Adrenal gland (tissue), 12 donors: ENCODE results near the gene PRICKLE4. TPM values are rescaled to one million over a fixed set of nuclear protein-coding genes. Genes with fewer than 3 reads are reported as not detected.

Experiments
- DNase-seq, 7 donors: peaks; one replicate each; pipeline ENCODE4 v3.0.0-alpha.2; 2019 to 2020
- H3K27ac ChIP-seq, 5 donors: fragments of 200-600 bp; sonication (generic) in 4 of 5; 1 replicate in 3 of 5; 2 replicates in 2 of 5; pipeline versions ENCODE4 v1.5.1 to v1.8.0; 2016 to 2020; ENCODE audit warnings: mild to moderate bottlenecking in 1 of 5
- H3K27me3 ChIP-seq: fragments of 200-600 bp; 2 replicates; pipeline ENCODE4 v1.8.0; 2021
- H3K36me3 ChIP-seq, 2 donors: fragments of 200-600 bp; replicated peaks in 1 of 2; 1 replicate in 1 of 2; 2 replicates in 1 of 2; pipeline versions ENCODE4 v1.5.1 to v1.8.0; 2018 to 2022
- H3K4me1 ChIP-seq, 2 donors: fragments of 200-600 bp; replicated peaks in 1 of 2; 1 replicate in 1 of 2; 2 replicates in 1 of 2; pipeline versions ENCODE4 v1.5.1 to v1.8.0; 2018 to 2021
- H3K4me3 ChIP-seq, 4 donors: fragments of 200-600 bp; sonication (generic) in 3 of 4; one replicate each; pipeline ENCODE4 v1.5.1; 2016 to 2018
- H3K9me3 ChIP-seq, 3 donors: fragments of 200-600 bp; sonication (generic) in 1 of 3; replicated peaks in 1 of 3; 1 replicate in 2 of 3; 2 replicates in 1 of 3; pipeline versions ENCODE4 v1.5.1 to v1.8.0; 2016 to 2021
- CTCF ChIP-seq, 6 experiments: fragments of 450-650 bp in 4 of 6; fragments of 200-600 bp in 2 of 6; sonication (generic) in 1 of 6; IDR thresholded peaks; 1 replicate in 5 of 6; 2 replicates in 1 of 6; pipeline versions ENCODE4 v1.5.1 to v1.8.0; 2016 to 2021; ENCODE audit warnings: antibody characterized with exemption in 6 of 6, mild to moderate bottlenecking in 2 of 6, moderate library complexity in 1 of 6
- POLR2A ChIP-seq, 2 donors: fragments of 450-650 bp; IDR thresholded peaks; one replicate each; pipeline ENCODE4 v1.6.1; 2017; ENCODE audit warnings: antibody characterized with exemption in 2 of 2, mild to moderate bottlenecking in 2 of 2, moderate library complexity in 1 of 2
- WGBS, 4 donors: extraction: QIAGEN DNeasy Blood & Tissue Kit in 2 of 4; methylation state at CpG; one replicate each; pipeline versions ENCODE4 v1.1.5 to v1.1.7; 2013 to 2017; 5-methylcytosine and 5-hydroxymethylcytosine counted together
- intact Hi-C, 2 donors: fragments of 100-400 bp; cut with DNase I; formaldehyde crosslinking; loops; one replicate each; pipeline versions ENCODE4 v1.14.1 to v1.15.0; 2022 to 2023
- polyA plus RNA-seq, 3 donors: library from polyadenylated mRNA; stranded (reverse); fragments of 200-250 nt in 2 of 3; fragments of 350-450 nt in 1 of 3; fragmentation: Illumina TruSeq in 1 of 3; extraction: RNeasy Lipid Tissue Mini Kit (QIAGEN cat#74804) in 1 of 3; gene quantifications; one replicate each; pipeline ENCODE4 v1.2.3, GENCODE V29; 2013 to 2014
- total RNA-seq, 9 donors: library from RNA; depleted of rRNA in 4 of 9; stranded (reverse); fragments of >200 nt in 4 of 9; fragments of 120-200 nt in 1 of 9; fragmentation: NEBNext Ultra II Directional in 1 of 9; extraction: Animal tissue kit (Norgen Biotek cat#: 25700) in 1 of 9; gene quantifications; one replicate each; pipeline versions ENCODE4 v1.1.0 to v1.2.4, GENCODE V29; 2013 to 2023
- donor health status: healthy with polysubstance abuse.
- donor health status: Bipolar disorder and iron deficiency.
- donor health status: DM: yes; HTN: yes; CAD: no.
- donor health status: DM: no; HTN: no; CAD: no.
- donor health status: DM: no; HTN: no; CAD: no.
- donor health status: DM: yes; HTN: yes; CAD: no.

Gene PRICKLE4
- total and polyA plus RNA-seq, 12 donors = 0.28 to 7.1 (median 3.8) TPM; not detected in 2

DNA sequence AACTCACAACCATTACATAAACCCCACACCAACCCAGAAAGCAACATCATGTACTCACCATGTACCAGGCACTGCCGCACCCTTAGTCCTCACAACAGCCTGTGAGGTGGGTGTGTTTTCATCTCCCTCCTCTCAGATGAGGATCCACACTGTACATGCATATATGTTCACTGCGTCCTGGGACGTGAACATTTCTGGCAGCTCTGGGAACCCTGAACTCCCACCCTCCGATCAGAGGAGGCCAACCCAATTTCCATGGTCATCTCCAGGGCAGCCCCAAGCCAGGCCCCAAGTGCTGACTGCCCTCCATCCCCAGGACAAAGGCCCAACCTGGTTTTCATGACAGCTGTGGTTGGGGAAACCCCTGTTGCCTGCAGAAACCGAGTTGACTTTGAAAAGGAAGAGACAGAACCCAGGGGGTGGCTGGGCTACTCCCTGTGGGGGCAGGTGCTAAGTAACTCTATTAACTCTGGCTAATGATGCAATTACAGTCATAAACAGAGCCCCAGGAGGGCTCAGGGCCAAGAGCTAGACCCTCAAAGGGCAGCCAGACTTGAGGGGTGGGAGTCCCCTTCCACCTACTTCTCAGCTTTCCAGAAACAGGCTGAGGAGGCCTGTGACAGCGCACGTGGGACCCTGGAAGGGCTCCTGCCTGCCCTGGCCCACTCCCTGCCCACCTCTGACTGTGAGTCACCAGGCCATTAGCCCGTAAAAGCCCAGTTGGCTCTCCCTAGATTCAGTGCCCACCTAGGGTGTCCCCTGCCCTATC, 47.8 kb upstream of the PRICKLE4 start:
- Histone ChIP-seq H3K9me3 (no peaks in the 10 kb centered on the region), H3K4me3 (no peak overlapping the region), H3K4me1 (peaks cover 10 to 39% of the 10 kb centered on the region in 2 donors), H3K27me3 (no peaks in the 10 kb centered on the region), H3K27ac (peak overlapping the region in 4 of 5 donors; percentile 85 to 94 (median 91)), H3K36me3 (no peaks in the 10 kb centered on the region)
- intact Hi-C loops = no loop called here
- 73 to 81% (median 75%) methylated on average over 5 to 8 of the region's 8 CpGs for WGBS, 4 donors
- TF ChIP-seq CTCF (IDR thresholded peaks at IDR 0.05) (no peak), POLR2A (IDR thresholded peaks at IDR 0.05) (no peak)
- DNase-seq = peak in 1 of 7 donors; percentile 13

DNA sequence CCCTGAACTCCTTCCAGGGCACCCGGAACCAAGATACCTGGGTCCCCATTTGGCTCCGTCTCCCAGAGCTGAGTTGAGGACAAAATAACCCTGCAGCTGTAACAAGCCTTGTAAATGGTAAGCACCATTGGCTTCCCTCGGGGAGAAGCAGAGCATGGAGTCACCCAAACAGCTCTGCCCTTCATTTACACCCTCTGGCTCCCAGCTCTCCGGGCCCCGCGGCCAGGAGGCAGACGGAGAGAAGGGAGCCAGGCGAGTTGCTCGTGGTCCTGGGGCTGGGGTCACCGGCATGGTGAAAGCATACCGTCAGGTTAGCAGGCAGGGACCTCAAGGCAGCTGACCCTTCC, 47.2 kb upstream of the PRICKLE4 start:
- no peak for DNase-seq
- intact Hi-C loops = no loop called here
- WGBS, 4 donors = 45 to 70% (median 67%) methylated on average over 2 to 11 of the region's 11 CpGs
- peaks cover 10 to 39% of the 10 kb centered on the region in 2 donors for H3K4me1 ChIP-seq
- TF ChIP-seq CTCF (IDR thresholded peaks at IDR 0.05) = no peak
- TF ChIP-seq POLR2A (IDR thresholded peaks at IDR 0.05) = no peak
- no peaks in the 10 kb centered on the region for H3K9me3 ChIP-seq
- H3K36me3 ChIP-seq = no peaks in the 10 kb centered on the region
- peak overlapping the region in 1 of 4 donors; percentile 75 for H3K4me3 ChIP-seq
- H3K27me3 ChIP-seq = no peaks in the 10 kb centered on the region
- peak overlapping the region in 4 of 5 donors; percentile 85 to 94 (median 91) for H3K27ac ChIP-seq

DNA sequence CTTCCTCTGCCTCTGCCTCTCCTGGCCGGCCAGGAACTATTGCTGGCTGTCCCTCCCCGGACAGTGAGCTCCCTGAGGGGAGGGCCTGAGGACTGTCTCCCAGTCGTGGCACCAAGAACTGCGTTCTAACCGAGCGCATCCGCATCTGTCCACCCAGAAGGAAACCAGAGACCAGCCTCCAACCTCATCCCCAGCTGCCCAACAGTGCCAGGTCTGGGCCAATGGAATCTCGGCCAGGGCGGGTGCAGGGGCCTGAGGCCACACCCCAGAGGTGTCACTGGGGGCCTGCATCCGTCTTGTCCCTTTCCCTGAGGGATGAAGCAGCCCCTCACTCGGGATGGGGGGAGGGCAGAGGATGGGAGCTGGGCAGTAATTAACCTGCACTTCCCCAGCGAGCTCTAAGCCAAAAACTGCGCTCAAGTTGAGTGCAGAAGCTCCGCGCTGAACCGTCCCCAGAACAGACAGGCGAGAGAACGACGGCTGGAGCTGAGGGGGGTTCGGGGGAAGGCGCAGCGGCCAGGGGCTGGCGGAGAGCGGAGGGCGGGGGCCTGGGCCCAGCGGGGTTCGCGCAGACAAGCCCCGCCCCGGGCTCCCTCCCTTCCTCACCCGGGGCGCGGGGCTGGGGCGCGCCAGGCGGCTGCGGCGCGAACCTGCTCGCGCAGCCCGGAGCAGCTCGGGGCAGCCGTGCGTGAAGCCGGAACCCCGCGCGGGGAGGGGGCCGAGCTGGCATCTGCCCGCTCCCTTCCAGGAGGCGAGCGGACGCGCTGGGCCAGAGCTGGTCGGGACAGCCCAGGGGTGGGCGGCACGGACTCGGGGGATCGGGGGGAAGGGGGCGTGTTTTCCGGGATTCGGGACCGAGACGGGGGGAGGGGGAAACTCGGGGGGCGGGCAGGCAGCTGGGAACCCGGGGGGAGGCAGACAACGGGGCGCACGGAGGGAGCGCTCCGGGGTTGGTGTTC, 46.6 kb upstream of the PRICKLE4 start:
- WGBS, 4 donors = 0 to 19% (median 2%) methylated on average over 1 to 73 of the region's 73 CpGs
- TF ChIP-seq CTCF (IDR thresholded peaks at IDR 0.05) = peak in 1 of 6 experiments; percentile 6
- peak; percentile 39 to 75 for TF ChIP-seq POLR2A (IDR thresholded peaks at IDR 0.05)
- H3K27ac ChIP-seq = peak overlapping the region; percentile 44 to 94 (median 89)
- H3K27me3 ChIP-seq = no peaks in the 10 kb centered on the region
- no peaks in the 10 kb centered on the region for H3K36me3 ChIP-seq
- H3K9me3 ChIP-seq = no peaks in the 10 kb centered on the region
- intact Hi-C loops = no loop called here
- H3K4me3 ChIP-seq = peak overlapping the region in 3 of 4 donors; percentile 35 to 78 (median 75)
- peaks cover 10 to 39% of the 10 kb centered on the region in 2 donors for H3K4me1 ChIP-seq
- DNase-seq = peak; percentile 73 to 93 (median 78)
